GM23338 (cell line): ENCODE results near the gene RRAS. TPM values are rescaled to one million over a fixed set of nuclear protein-coding genes. Genes with fewer than 3 reads are reported as not detected.

ENCODE experiments used
- ATAC-seq: fragments of 200-7000 bp; cut with Tn5 transposase; 3 replicates; pipeline ENCODE4 v1.9.1; 2020
- DNase-seq: peaks from one replicate; pipeline ENCODE4 v3.0.0-alpha.2; 2015; ENCODE audit warnings: low spot score
- H2AFZ ChIP-seq: fragments of 200-600 bp; sonication (generic); 2 replicates; pipeline ENCODE4 v1.8.0; 2016; ENCODE audit warnings: antibody characterized with exemption, mild to moderate bottlenecking, moderate library complexity
- H3F3A ChIP-seq: fragments of 200-600 bp; sonication (generic); replicated peaks from 2 replicates; pipeline ENCODE4 v1.8.0; 2017; ENCODE audit warnings: antibody characterized with exemption, mixed run types, low read depth
- H3K27ac ChIP-seq: fragments of 200-600 bp; sonication (generic); 2 replicates; pipeline ENCODE4 v1.6.1; 2016; ENCODE audit warnings: low read depth
- H3K27me3 ChIP-seq: fragments of 200-600 bp; sonication (generic); 2 replicates; pipeline ENCODE4 v1.8.0; 2016; ENCODE audit warnings: mild to moderate bottlenecking, mixed run types, moderate library complexity; ENCODE audit not compliant: insufficient read depth
- H3K36me3 ChIP-seq: fragments of 200-600 bp; sonication (generic); 2 replicates; pipeline ENCODE4 v1.8.0; 2016; ENCODE audit warnings: mild to moderate bottlenecking; ENCODE audit not compliant: insufficient read depth
- H3K4me1 ChIP-seq: fragments of 200-600 bp; sonication (generic); 2 replicates; pipeline ENCODE4 v1.8.0; 2016; ENCODE audit warnings: mild to moderate bottlenecking, moderate library complexity; ENCODE audit not compliant: insufficient read depth
- H3K4me2 ChIP-seq: fragments of 200-600 bp; sonication (generic); 2 replicates; pipeline ENCODE4 v1.7.1; 2017; ENCODE audit warnings: mixed run types
- H3K4me3 ChIP-seq: fragments of 200-600 bp; sonication (generic); 2 replicates; pipeline ENCODE4 v1.6.1; 2016; ENCODE audit warnings: mixed run types
- H3K79me2 ChIP-seq: fragments of 200-600 bp; sonication (generic); replicated peaks from 2 replicates; pipeline ENCODE4 v1.8.0; 2017; ENCODE audit warnings: mild to moderate bottlenecking; ENCODE audit not compliant: insufficient read depth
- H3K9me2 ChIP-seq: fragments of 200-600 bp; sonication (generic); 2 replicates; pipeline ENCODE4 v1.8.0; 2017; ENCODE audit not compliant: insufficient read depth
- H4K20me1 ChIP-seq: fragments of 200-600 bp; sonication (generic); replicated peaks from 2 replicates; pipeline ENCODE4 v1.8.0; 2017; ENCODE audit warnings: mild to moderate bottlenecking; ENCODE audit not compliant: insufficient read depth
- H3K27ac Mint-ChIP-seq: 2 replicates; pipeline ENCODE4 v1.8.0; 2020; ENCODE audit warnings: inconsistent platforms, mild to moderate bottlenecking, moderate library complexity, mixed read lengths
- H3K27me3 Mint-ChIP-seq: 3 replicates; pipeline ENCODE4 v1.8.0; 2022; ENCODE audit warnings: low read depth, mild to moderate bottlenecking, moderate library complexity, mixed read lengths, inconsistent platforms; ENCODE audit not compliant: insufficient read depth, poor library complexity
- H3K36me3 Mint-ChIP-seq: 3 replicates; pipeline ENCODE4 v1.8.0; 2021; ENCODE audit warnings: low read depth, mild to moderate bottlenecking, inconsistent platforms, moderate library complexity, mixed read lengths
- H3K4me1 Mint-ChIP-seq: 3 replicates; pipeline ENCODE4 v1.8.0; 2020; ENCODE audit warnings: mild to moderate bottlenecking, inconsistent platforms, mixed read lengths
- H3K4me3 Mint-ChIP-seq: 3 replicates; pipeline ENCODE4 v1.8.0; 2021; ENCODE audit warnings: moderate library complexity, mild to moderate bottlenecking, inconsistent platforms, mixed read lengths
- H3K9me3 Mint-ChIP-seq: 3 replicates; pipeline ENCODE4 v1.8.0; 2020; ENCODE audit warnings: moderate library complexity, mild to moderate bottlenecking, inconsistent platforms, mixed read lengths
- CREB1 ChIP-seq: fragments of 250-450 bp; sonication (Bioruptor Pico); IDR thresholded peaks from 2 replicates; pipeline ENCODE4 v1.5.0; 2020; ENCODE audit warnings: low read depth, mild to moderate bottlenecking, moderate library complexity
- EZH2phosphoT487 ChIP-seq: fragments of 200-600 bp; sonication (generic); IDR thresholded peaks from one replicate; pipeline ENCODE4 v1.8.1; 2018; ENCODE audit warnings: antibody characterized with exemption; ENCODE audit not compliant: unreplicated experiment
- NANOG ChIP-seq: IDR thresholded peaks from 2 replicates; pipeline ENCODE4 v1.6.1; 2016; ENCODE audit warnings: antibody characterized with exemption, borderline replicate concordance
- STAT1 ChIP-seq: IDR thresholded peaks from one replicate; pipeline ENCODE4 v1.6.1; 2016; ENCODE audit warnings: antibody characterized with exemption; ENCODE audit not compliant: unreplicated experiment
- ZNF114 ChIP-seq: fragments of 250-450 bp; sonication (Bioruptor Pico); IDR thresholded peaks from 2 replicates; pipeline ENCODE4 v1.5.0; 2020; ENCODE audit warnings: mild to moderate bottlenecking, moderate library complexity
- ZNF331 ChIP-seq: fragments of 250-450 bp; sonication (Bioruptor Pico); IDR thresholded peaks from 2 replicates; pipeline ENCODE4 v1.5.0; 2020; ENCODE audit warnings: low read depth, mild to moderate bottlenecking, moderate library complexity
- ZNF462 ChIP-seq: fragments of 250-450 bp; sonication (Bioruptor Pico); IDR thresholded peaks from 2 replicates; pipeline ENCODE4 v1.5.0; 2020; ENCODE audit warnings: mild to moderate bottlenecking, moderate library complexity
- polyA plus RNA-seq: library from polyadenylated mRNA; unstranded; fragments of >200 nt; fragmentation: Nextera tagmentation; extraction: Ambion mirVana; gene quantifications from 2 replicates; pipeline ENCODE4 v1.2.1, GENCODE V29; 2016
- total RNA-seq: library from RNA; depleted of rRNA; stranded (reverse); fragments of >200 nt; shearing (Covaris generic); gene quantifications from 2 replicates; pipeline ENCODE4 v1.2.3, GENCODE V29; 2014
- TF ChIP-seq, protein P1 (sequence below): IDR thresholded peaks from 2 replicates; pipeline ENCODE4 v1.6.1; 2016; ENCODE audit warnings: antibody characterized with exemption

RRAS gene
- total and polyA plus RNA-seq, 2 experiments from 2014 or later = 9.3 to 30.0 TPM

DNA sequence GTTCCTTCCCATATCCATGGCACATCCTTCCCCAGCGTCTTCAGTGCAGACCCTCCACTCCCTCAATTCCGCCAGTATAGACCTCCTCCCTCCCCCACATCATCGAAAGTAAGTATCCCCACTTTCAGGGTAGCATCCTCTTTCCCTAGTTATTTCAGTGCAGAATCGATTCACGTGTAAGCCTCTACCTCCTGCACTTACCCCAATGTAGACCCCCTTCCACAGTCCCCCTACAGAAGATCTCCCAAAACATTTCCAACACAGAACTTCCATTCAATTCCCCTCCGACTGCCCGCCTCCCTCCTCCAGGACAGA, 25.1 kb upstream of the RRAS start (continued):
- TF ChIP-seq ZNF462 (CRISPR knock-in tag) = no peak
- TF ChIP-seq, protein P1, sequence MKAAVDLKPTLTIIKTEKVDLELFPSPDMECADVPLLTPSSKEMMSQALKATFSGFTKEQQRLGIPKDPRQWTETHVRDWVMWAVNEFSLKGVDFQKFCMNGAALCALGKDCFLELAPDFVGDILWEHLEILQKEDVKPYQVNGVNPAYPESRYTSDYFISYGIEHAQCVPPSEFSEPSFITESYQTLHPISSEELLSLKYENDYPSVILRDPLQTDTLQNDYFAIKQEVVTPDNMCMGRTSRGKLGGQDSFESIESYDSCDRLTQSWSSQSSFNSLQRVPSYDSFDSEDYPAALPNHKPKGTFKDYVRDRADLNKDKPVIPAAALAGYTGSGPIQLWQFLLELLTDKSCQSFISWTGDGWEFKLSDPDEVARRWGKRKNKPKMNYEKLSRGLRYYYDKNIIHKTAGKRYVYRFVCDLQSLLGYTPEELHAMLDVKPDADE = no peak
- TF ChIP-seq EZH2phosphoT487 = no peak
- no peak for TF ChIP-seq STAT1
- TF ChIP-seq ZNF331 (CRISPR knock-in tag) = no peak
- TF ChIP-seq ZNF114 = no peak
- no peak for TF ChIP-seq NANOG
- no peak for TF ChIP-seq CREB1

DNA sequence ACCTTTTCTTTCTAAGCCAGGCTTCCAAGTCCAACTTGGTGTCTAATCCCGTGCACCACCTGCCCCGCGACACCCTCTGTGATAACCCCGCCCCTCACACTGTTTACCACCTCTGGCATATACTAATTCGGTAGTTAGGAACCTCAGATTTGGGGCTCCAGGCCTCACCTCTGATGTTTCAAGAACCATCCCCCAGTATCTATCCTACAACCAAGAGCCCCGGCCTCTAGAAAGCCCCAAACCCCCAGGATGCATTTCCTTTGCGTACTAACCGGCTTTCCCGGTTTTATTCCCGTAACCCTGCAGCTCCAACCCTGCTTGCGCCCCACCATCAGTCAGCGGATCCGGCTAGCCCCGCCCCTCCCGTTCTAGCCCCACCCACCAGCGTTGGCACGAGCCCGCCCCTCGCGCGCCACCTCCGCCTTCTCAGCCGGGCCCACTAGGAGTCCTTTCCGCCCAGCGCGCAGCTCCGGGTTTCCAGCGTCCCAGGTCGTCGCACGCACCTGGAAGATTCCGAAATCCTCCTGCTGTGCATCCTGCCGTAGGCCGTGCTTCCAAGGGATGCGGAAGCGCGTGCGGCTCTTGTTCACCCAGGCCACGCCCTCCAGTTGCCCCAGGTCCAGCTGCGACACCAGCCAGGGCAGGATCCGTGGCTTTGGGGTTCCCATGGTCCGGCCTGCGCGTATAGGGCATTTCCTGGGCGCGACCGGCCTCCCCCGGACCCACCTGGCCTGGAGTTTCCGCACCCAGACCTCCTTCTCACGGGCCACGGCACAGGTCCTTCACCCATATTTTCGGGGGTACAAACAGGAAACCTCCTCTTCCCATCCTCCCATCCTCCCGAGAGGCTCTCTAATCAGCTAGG, 24.5 kb upstream of the RRAS start:
- Histone ChIP-seq H4K20me1 (peaks cover 25% of the 10 kb centered on the region), H3K4me1 (peaks cover 9% of the 10 kb centered on the region), H3K27me3 (no peaks in the 10 kb centered on the region), H3K4me3 (peak overlapping the region; percentile 70), H3K9me2 (no peaks in the 10 kb centered on the region), H2AFZ (no peak overlapping the region), H3F3A (peaks cover 26% of the 10 kb centered on the region), H3K79me2 (peaks cover 36% of the 10 kb centered on the region), H3K36me3 (peaks cover 24% of the 10 kb centered on the region), H3K27ac (peak overlapping the region; percentile 96), H3K4me2 (peak overlapping the region; percentile 99)
- peaks cover 17% of the 10 kb centered on the region for H3K4me1 Mint-ChIP-seq
- H3K4me3 Mint-ChIP-seq = peak overlapping the region; percentile 98
- H3K27ac Mint-ChIP-seq = peak overlapping the region; percentile 98
- DNase-seq (peak; percentile 98), ATAC-seq (peak; percentile 66)
- peaks cover 13% of the 10 kb centered on the region for H3K9me3 Mint-ChIP-seq
- peaks cover 26% of the 10 kb centered on the region for H3K27me3 Mint-ChIP-seq
- peaks cover 54% of the 10 kb centered on the region for H3K36me3 Mint-ChIP-seq
- TF ChIP-seq ZNF462 (CRISPR knock-in tag) (no peak), EZH2phosphoT487 (no peak)
